HL-60/S4 treated with phorbol 12-myristate 13-acetate at 8.2 ng/mL for 4 days and 3 days (cell line): ENCODE results near the gene LAMA4.
"Not testable (repeated sequence)": the region's sequence is repeated elsewhere in the genome, so short reads cannot be mapped to it uniquely, and the experiment has no call there.

Experiments used
- in situ Hi-C: fragments of 300-500 bp; cut with MboI; formaldehyde crosslinking; loops from 2 replicates; pipeline ENCODE4 v1.15.0; 2022; ENCODE audit warnings: low sequenced_read_pairs

Gene LAMA4

DNA sequence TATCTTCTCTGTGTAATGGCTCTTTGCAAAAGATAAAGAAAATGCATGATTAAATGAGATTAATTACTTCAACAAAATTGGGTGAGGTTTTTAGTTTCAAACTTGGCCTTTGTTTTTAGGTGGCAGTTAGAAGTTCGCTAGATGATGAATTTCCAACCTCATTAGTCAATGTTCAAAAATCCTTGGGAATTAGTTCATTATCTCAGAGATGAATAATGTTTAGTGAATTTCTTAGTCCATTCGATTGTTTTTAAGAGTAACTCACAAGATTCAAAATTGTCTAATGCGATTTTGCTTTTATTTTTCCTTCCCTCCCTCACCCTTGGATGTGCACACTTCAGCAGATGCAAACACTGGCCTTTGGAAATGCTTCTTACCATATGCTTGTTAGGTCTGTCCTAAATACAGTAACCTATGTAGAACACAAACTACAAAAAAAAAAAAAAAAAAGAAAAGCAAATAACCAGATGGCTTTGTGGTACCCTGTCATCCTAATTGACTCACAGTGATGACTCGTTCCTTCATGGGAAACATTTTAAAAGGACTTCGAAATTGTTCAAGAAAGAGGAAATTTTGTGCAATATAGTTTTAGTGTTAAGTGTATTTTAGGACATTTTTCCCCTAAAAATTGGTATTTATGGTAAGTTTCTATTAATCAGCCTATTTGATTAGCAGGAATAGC is 100.3 kb downstream of the LAMA4 start:
- in situ Hi-C loops = loop anchor here (25.0 kb wide), 1 partner anchor 442 kb away; no protein-coding TSS in a partner anchor

DNA sequence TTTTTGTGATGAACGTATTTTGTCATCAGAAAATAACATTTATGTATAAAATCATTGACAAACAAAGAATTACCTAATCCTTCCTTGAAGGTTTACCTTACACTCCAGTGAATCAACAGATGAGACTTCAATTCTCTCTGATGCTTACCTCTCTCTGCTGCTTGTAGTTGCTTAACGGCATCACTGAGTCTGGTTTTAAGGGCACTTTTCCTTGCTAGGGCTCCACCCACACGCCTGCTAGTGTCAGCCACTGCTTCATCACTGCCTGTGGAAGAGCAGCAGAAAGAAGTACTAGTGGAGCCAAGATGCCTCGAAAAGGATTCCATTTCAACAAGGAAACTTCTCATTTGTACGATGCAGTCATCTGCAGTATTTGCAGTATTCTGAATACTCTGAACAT is 104.0 kb downstream of the LAMA4 start:
- in situ Hi-C loops = loop anchor here (25.0 kb wide), 1 partner anchor 438 kb away; no protein-coding TSS in a partner anchor

DNA sequence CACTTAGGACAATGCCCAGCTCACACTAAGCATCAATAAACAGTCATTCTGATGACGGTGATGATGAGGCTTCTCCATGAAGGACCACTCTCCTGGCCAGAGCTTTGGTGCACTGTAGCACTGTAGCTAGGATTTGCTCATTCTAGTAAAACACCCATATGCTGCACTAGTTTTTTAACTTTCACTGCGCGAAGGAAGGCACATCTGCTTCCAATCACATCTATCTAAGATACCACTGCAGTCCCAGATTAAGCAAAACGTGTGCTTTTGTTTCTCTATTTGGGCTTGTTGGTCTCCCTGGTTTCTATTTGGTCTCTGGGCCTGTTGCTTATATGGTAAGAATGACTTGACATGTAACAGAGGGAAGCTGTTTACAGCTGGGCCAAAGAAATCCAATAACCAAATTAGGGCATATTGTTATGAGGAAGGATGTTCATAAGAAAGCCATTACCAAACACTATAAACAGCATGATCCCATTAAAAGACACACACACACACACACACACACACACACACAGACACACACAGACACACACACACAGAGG is 104.6 kb downstream of the LAMA4 start:
- in situ Hi-C loops = loop anchor here (25.0 kb wide), 1 partner anchor 437 kb away; no protein-coding TSS in a partner anchor

DNA sequence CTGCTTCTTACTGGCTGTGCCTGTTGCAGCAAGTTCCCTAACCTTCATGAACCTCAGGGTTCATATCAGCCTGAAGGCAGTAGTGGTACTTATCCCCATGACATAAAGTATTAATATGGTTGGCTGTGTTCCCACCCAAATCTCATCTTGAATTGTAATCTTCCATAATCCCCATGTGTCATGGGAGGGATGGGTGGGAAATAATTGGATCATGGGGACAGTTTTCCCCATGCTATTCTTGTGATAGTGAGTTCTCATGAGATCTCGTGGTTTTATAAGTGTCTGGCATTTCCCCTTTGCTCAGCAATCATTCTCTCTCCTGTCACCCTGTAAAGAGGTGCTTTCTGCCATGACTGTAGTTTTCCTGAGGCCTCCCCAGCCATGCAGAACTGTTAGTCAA is 105.1 kb downstream of the LAMA4 start:
- in situ Hi-C loops = no loop called here

DNA sequence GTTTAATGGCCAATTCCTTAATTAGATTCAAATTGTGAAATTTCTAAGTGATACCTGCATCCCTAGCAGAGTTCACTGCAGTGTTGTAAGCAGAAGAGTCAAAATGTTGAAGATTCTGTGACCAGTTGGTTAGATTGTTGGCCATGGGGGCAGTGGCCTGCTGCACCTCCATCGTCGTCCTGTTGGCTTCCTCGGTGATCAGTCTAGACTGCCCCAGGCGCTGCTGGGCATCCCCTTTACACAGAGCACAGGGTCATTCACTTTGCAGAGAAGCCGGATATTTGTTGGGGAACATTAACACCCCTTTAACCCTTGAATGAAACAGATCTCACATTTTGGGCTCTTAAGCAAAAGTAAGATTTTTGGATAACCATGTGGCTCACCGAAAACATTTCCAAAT is 106.3 kb downstream of the LAMA4 start:
- in situ Hi-C loops = no loop called here

DNA sequence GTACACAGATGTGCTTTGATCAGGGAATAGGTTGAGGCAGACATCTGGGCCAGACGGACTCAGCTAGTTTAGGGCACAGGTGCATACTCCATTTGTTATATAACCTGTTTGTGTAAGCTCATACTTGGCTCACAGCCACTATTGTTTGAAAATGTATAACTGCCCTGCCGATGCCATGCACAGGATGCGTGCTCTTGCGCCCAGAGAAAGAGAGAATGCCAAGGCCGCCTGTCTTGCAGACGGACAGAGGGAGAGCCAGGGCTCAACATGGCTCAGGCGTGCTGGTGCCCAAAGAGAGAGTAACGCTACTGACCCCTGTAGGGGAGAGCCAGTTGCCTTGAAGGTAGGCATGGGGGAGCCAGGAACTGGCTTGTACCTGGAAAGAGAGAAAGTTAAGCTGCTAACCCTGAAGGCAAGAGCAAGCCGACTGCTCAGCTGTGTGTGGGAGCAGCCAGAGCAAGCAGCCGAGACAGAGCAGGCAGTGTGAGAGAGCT is 109.2 kb downstream of the LAMA4 start:
- in situ Hi-C loops = no loop called here

DNA sequence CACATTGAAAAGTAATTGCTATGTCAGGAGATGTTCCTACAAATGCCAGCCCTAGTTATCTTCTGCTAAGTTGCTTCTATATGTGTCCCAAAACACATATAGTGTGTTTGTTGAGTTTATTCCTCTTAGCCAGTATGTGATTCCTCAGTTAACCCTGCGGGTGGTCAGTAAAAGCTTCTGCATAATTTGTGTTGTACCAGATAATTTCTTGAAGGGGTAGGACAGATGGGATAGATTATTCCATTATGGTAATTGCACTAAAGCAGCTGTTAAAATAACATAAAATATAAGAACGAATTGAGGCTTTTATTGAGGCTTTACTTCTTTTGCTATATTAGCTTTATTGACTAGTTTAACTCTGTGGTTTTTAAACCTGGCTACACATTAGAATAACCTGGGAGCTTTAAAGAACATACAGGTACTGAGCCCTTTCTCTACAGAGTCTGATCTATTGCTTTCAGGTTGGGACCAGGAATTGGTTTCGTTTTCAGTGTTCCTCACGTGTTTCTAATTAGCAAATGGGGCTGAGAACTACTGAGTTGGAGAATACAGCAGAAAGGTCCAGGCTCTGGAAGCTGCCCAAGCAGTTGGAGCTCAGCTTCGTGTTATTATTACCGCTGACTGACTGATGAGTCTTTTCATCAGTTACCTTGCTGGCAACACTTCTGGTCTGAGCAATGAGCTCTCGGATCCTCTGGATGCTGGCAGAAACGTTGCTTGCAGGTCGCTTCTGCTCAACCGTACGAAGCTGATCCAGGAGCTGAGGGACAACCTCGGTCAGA is 110.0 kb downstream of the LAMA4 start:
- in situ Hi-C loops = no loop called here

DNA sequence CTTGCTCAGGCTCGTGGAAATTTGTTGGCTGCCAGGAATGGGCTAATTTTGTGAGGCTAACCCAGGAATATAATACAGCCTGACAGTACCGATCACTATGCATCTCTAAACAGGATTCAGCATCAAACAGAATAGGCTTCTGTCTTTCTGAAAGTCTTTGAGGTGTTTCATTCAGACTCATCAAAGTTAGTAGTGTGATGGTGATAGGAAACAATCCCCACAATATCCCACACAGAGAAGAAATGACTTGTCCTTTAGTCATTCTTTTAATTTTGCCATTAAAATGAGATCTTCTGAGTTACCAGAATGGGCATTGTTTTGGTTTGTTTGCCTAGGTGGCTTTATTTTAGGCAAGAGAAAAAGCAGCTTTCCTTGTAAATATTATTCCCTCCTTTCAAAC is 112.7 kb downstream of the LAMA4 start:
- in situ Hi-C loops = no loop called here

DNA sequence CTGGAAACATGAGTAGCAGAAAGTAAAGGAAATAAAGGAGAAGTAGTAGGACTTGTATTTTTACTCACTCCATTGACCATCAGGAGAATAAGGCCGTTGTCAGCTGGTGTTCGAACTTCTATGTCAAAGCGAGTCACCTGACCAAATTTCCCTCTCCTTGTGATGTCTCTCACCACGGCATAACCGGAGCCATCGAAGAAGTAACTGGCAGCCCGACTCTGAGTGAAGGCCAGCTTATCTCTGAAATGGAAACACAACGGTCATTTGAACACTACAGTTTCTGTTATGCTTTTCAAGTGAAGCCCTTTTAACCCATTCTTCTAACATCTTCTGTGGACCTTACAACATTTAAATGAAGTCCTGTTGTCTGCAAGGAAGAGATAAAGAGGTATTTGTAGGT is 115.3 kb downstream of the LAMA4 start:
- in situ Hi-C loops = no loop called here

DNA sequence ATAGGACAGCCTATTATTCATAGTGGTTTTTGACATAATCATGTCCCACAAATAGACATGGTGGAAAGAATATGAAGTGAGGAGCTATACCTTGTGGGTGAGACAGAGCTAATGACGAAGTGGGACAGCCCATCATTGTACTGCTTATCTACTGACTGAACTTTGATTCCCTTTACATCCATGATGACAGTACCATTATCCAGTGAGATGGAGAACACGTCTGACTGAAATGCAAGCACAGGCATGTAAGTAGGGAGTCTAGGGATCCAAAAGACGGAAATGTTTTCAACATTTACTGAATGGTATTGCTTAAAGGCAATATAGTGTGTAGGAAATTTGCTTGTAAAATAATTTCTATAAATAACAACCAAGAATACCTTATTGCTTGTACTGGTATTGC is 123.5 kb downstream of the LAMA4 start:
- in situ Hi-C loops = no loop called here

DNA sequence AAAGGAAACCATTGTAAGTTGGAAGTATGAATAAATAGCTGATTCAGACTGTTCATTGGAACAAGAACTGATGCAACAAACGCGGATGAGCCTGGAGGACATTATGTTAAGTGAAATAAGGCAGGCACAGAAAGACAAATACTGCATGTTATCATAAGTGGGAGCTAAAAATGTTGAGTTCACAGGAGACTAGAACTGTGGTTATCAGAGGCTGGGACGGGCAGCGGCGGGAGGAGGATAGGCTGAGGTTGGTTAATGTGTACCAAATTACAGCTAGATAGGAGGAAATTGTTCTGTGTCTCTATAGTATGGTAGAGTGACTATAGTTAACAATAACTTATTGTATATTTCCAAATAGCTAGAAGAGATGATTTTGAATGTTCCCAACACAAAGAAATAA is 126.2 kb downstream of the LAMA4 start:
- in situ Hi-C loops = no loop called here

DNA sequence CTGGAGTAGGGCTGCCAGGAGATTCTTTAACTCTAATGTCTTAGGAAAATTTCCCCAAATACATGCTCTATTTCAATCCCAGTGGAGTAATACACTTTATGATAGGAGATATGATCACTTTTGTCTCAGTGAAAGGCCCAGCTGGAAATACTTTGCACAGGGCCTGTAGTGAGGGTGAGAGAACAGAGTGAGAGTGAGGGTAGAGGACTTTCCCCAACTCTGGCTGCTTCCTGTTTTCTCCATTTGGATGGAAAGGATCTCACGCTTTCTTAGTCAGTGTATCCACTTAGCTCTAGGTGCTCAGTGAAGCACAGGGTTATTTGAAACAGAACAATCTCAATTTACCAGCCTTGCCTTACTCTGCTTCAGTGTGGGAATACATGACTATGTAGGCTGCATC is 130.4 kb downstream of the LAMA4 start:
- in situ Hi-C loops = no loop called here

DNA sequence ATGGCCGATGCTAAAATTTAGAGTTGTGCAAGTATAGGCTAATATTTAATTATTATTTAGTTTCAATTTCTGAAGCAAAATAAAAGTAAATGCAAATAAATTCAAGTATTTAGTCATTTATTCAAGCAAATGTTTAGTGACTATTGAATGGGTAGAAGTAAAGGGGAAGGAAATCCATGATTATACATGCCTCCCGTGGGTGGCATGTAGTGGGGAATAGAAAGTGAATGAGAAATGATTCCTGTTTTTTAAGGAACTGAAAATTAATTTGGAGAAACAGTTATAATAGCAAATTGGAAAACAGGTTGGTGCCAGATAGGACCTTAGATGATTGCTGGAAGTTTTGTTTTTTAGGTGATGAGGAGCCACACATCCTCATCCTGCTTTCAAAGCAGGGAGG is 131.6 kb downstream of the LAMA4 start:
- in situ Hi-C loops = no loop called here

DNA sequence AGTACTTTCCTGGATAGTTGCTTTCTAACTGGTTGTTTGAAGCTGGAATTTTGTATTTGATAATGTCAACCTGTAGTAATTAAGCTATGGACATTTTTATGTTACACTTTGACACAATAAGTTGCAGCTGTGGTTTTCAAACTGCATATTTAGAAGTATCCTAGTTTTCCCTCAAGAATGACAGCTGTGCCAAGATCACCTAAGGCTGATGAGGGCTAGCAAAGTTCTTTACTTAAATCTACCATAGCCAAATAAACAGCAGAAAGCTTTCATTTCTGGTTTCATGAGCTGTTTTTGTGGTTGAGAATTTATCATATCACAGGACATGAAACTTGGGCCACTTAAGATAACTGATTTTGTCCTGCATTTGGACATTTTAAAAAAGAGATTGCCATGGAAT is 136.3 kb downstream of the LAMA4 start:
- in situ Hi-C loops = no loop called here

DNA sequence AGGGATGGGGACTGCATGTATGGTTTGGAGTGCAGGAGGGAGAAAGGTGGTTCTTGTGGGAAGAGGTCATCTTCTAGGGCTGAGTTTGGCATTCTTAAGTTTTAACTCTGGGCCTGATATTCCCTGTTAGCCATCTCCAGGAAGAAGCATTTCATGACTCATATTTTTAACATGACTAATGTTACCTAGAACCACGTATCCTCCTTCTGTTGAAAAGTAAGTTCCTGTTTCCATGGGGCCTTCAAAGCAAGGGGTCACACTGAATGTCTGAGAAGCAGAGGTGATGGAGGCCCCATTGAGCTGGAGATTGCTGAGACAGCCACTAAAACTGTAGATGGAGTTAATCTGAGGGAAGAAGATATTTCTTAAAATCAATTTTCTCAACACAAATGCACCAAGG is 136.8 kb downstream of the LAMA4 start:
- in situ Hi-C loops = no loop called here

DNA sequence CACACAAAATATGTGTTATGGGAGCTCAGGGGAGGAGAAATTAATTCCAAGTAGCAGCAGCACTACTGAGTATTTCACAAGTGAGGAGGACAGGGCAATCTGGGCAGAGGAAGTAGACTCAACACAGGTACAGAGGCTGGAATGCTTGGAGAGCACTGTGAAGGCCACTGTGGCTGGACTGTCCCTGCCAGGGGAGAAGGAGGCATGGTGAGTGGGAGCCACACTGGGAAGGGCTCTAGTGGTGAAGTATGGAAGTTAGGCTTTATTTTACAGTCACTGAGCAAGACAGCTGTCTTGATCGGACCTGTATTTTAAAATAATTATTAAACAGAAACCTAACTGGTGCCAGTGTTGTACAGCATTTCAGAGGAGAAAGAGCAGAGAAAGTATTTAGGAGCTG is 138.1 kb downstream of the LAMA4 start:
- in situ Hi-C loops = no loop called here

DNA sequence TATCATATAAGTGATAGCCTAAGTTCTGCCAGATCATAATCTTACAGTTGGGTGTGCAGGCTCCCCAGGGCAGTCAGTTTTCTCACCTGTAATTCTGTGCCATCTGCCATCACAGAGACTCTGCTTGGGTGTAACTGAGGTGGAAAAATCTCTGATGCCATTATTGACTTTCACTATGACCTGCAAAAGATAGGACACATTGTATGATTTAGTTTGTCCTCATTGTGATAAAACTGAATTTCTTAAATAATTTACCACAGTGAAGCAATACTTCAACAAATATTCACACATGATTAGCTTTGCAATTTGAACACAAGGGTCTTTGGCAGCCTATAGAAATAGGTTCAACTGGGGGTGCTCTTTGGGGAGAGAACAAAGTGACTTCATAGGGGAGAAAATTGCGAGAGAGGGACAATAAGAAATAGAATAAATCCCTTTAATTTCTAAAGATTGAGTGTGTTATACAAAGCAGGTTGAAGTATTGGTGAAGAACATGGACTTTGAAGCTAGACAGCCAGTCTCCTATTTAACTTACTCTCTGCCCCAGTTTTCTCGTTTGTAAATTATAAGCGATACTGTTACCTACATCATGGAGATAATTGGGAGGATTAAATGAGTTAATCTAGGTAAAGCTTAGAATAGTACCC is 139.7 kb downstream of the LAMA4 start:
- in situ Hi-C loops = no loop called here

DNA sequence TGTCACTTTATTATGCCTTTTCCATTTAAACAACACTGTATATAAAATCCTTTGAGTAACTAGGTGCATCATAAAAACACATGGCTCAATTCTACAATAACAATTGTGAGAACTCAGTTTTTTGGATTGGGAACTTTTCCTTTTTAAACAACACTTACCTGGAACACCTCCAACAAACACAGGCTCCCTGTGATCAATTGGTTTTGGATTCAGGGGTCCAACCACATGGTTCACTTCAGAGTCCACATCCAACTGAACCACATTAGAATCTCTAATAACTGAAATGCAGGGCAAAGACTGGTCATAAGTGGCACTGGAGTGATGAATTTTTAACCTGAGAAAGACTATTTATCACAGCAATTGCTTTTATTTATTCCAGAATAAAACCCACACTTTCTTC is 140.4 kb downstream of the LAMA4 start:
- in situ Hi-C loops = no loop called here

DNA sequence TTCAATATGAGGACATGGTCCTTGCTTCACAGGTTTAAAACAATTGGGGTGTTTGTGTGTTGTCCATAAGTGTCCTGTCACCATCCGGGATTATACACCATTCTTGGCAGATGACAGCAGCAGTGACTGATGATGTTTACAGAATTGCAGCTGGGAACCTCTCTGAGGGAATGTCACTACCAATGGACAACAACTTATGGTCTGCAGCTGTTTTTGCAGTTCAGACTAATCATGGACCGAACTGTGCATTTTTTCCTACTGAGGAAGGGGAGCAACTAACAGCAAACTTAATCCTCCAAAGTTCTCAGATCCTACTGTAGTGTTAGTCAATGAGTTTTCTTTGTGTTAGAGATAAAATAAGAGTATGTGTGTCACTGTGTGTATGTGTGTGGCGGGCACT is 140.9 kb downstream of the LAMA4 start:
- in situ Hi-C loops = no loop called here

DNA sequence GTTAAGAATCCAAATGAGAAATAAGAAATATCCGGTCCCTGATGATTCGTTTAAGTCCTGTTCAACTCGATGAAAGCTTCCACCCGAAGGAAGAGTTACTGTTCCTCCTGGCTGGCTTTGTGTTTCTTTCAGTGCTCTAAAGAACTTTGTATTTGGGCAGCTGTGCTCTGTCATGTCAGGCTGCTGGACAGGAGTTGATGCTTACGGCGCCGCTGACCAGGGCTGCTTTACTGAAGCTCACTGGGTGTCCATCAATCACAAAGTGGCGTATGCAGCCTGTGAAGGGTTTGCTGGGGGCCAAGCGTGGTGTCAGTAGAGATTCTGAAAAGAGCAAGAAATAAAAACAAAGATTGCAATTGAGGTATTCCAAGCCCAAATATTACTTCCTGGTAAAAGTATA is 145.1 kb downstream of the LAMA4 start:
- in situ Hi-C loops = no loop called here

DNA sequence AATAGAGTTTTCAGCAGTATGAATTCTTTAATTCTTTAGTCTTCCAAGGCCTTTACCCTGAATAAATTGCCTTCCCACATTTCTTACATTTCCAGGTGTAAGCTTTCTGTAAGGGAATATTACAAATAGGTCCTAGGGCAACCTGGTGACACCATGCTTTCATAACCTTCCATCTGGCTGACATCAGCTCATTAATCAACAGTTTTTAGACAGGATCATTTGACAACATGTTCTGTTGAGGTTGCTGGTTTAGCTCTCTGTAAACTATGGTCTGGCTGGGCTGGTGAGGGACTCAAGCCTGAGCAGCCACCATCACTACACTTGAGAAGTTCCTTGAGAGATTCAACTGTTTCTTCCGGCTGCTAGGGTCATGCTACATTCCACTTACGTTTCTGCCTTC is 147.8 kb downstream of the LAMA4 start:
- in situ Hi-C loops = no loop called here

DNA sequence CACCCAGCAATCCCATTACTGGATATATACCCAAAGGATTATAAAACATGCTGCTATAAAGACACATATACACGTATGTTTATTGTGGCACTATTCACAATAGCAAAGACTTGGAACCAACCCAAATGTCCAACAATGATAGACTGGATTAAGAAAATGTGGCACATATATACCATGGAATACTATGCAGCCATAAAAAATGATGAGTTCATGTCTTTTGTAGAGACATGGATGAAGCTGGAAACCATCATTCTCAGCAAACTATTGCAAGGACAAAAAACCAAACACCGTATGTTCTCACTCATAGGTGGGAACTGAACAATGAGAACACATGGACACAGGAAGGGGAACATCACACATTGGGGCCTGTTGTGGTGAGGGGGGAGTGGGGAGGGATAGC is 148.3 kb downstream of the LAMA4 start:
- in situ Hi-C loops = not testable (repeated sequence)
